Dedifferentiated amniotic fluid mesenchymal stem cell (primary cell): ENCODE data around the gene IZUMO1.
A peak's percentile ranks its signal among the peaks of the same experiment; 100 is the strongest.
"Not testable (repeated sequence)": the region's sequence is repeated elsewhere in the genome, so short reads cannot be mapped to it uniquely, and the experiment has no call there.

ENCODE experiments used
- DNase-seq: peaks from one replicate; pipeline ENCODE4 v3.0.0-alpha.2; 2016; ENCODE audit errors: extremely low spot score

The IZUMO1 gene

GRCh38 chr19:48737360-48737998 is 9.2 kb downstream of the IZUMO1 start:
- no peak for DNase-seq

GRCh38 chr19:48735031-48735615 is 11.6 kb downstream of the IZUMO1 start:
- no peak for DNase-seq

- no peak for DNase-seq
These were observed 12.1 kb downstream of the IZUMO1 start for GRCh38 chr19:48734625-48735024.

GRCh38 chr19:48731452-48731851 is 15.3 kb downstream of the IZUMO1 start:
- no peak for DNase-seq

- no peak for DNase-seq
These were observed 17.6 kb downstream of the IZUMO1 start for GRCh38 chr19:48728911-48729664.

- no peak for DNase-seq
These were observed 20.2 kb downstream of the IZUMO1 start for GRCh38 chr19:48726556-48726955.

- DNase-seq = peak; percentile 33
These were observed 21.6 kb downstream of the IZUMO1 start for GRCh38 chr19:48724796-48725753.

- DNase-seq = no peak
These were observed 24.5 kb downstream of the IZUMO1 start for GRCh38 chr19:48722196-48722708.

GRCh38 chr19:48720613-48721296 is 26.0 kb downstream of the IZUMO1 start:
- DNase-seq = peak; percentile 100

GRCh38 chr19:48720251-48720612 is 26.5 kb downstream of the IZUMO1 start:
- DNase-seq = no peak

- DNase-seq = no peak
These were observed 27.2 kb downstream of the IZUMO1 start, which contains the start of gene MAMSTR for GRCh38 chr19:48719263-48720171. TSS of gene MAMSTR (minus strand) at chr19:48719725. CDS start at chr19:48719031, 694 bp downstream.

GRCh38 chr19:48718711-48719231 is 27.9 kb downstream of the IZUMO1 start:
- no peak for DNase-seq

GRCh38 chr19:48718106-48718505 is 28.6 kb downstream of the IZUMO1 start:
- DNase-seq = not testable (repeated sequence)

- DNase-seq = peak; percentile 16
These were observed 30.0 kb downstream of the IZUMO1 start for GRCh38 chr19:48716562-48717291.

GRCh38 chr19:48715681-48716171 is 31.0 kb downstream of the IZUMO1 start:
- no peak for DNase-seq

- DNase-seq = no peak
These were observed 31.7 kb downstream of the IZUMO1 start for GRCh38 chr19:48714759-48715675.

GRCh38 chr19:48713864-48714755 is 32.6 kb downstream of the IZUMO1 start:
- peak; percentile 99 for DNase-seq
